Fibroblast of peridontal ligament (primary cell): Measurements from ENCODE around the gene FUT9.

Experiments
- DNase-seq: peaks from one replicate; pipeline ENCODE4 v3.0.0-alpha.2; 2010; ENCODE audit errors: extremely low read depth

FUT9 gene

GRCh38 chr6:96073555-96073954 lies 57.8 kb downstream of the FUT9 start:
- DNase-seq = no peak

GRCh38 chr6:96074006-96074405 lies 58.2 kb downstream of the FUT9 start:
- DNase-seq = no peak

- DNase-seq = no peak
Observed at GRCh38 chr6:96075826-96076225, 60.1 kb downstream of the FUT9 start.

GRCh38 chr6:96086745-96087144 lies 71.0 kb downstream of the FUT9 start:
- no peak for DNase-seq

GRCh38 chr6:96089173-96089572 lies 73.4 kb downstream of the FUT9 start:
- DNase-seq = no peak

GRCh38 chr6:96094077-96094476 lies 78.3 kb downstream of the FUT9 start:
- no peak for DNase-seq

- DNase-seq = no peak
Observed at GRCh38 chr6:96099069-96099468, 83.3 kb downstream of the FUT9 start.

- DNase-seq = no peak
Observed at GRCh38 chr6:96101564-96101963, 85.8 kb downstream of the FUT9 start.

GRCh38 chr6:96104910-96105309 lies 89.1 kb downstream of the FUT9 start:
- DNase-seq = no peak

GRCh38 chr6:96110878-96111277 lies 95.1 kb downstream of the FUT9 start:
- DNase-seq = no peak

GRCh38 chr6:96116674-96117073 lies 100.9 kb downstream of the FUT9 start:
- DNase-seq = no peak

GRCh38 chr6:96124778-96125177 lies 109.0 kb downstream of the FUT9 start:
- DNase-seq = no peak

GRCh38 chr6:96138406-96138805 lies 122.6 kb downstream of the FUT9 start:
- no peak for DNase-seq

GRCh38 chr6:96142142-96142541 lies 126.4 kb downstream of the FUT9 start:
- no peak for DNase-seq

GRCh38 chr6:96150431-96150830 lies 134.7 kb downstream of the FUT9 start:
- no peak for DNase-seq

GRCh38 chr6:96151707-96152106 lies 135.9 kb downstream of the FUT9 start:
- DNase-seq = no peak

GRCh38 chr6:96152114-96152708 lies 136.4 kb downstream of the FUT9 start:
- DNase-seq = no peak

GRCh38 chr6:96153775-96154174 lies 138.0 kb downstream of the FUT9 start:
- no peak for DNase-seq

- no peak for DNase-seq
Observed at GRCh38 chr6:96156425-96156824, 140.7 kb downstream of the FUT9 start.

GRCh38 chr6:96157018-96157565 lies 141.3 kb downstream of the FUT9 start:
- DNase-seq = no peak

GRCh38 chr6:96162711-96163120 lies 146.9 kb downstream of the FUT9 start:
- no peak for DNase-seq

- DNase-seq = no peak
Observed at GRCh38 chr6:96164802-96165201, 149.0 kb downstream of the FUT9 start.

- no peak for DNase-seq
Observed at GRCh38 chr6:96171112-96171511, 155.3 kb downstream of the FUT9 start.

- no peak for DNase-seq
Observed at GRCh38 chr6:96184798-96185197, 169.0 kb downstream of the FUT9 start.
